CD14-positive monocyte (primary cell): ENCODE results near the gene SLMAP. TPM values are rescaled to one million over a fixed set of nuclear protein-coding genes. Genes with fewer than 3 reads are reported as not detected.

Experiments used
- DNase-seq, 3 donors: peaks; one replicate each; pipeline ENCODE4 v3.0.0-alpha.2; 2011 to 2022
- H2AFZ ChIP-seq: 2 replicates; pipeline ENCODE4 v1.6.0; 2012; ENCODE audit warnings: mild to moderate bottlenecking, low read depth, low read length, inconsistent platforms; ENCODE audit not compliant: insufficient read depth, poor library complexity, severe bottlenecking
- H3K27ac ChIP-seq, 2 donors: 1 replicate in 1 of 2; 2 replicates in 1 of 2; pipeline ENCODE4 v1.5.1; 2012 to 2013; ENCODE audit warnings: low read length in 2 of 2, control low read depth in 1 of 2, inconsistent platforms in 1 of 2, low read depth in 1 of 2, mild to moderate bottlenecking in 1 of 2
- H3K27me3 ChIP-seq, 2 donors: one replicate each; pipeline versions ENCODE4 v1.6.0 to v1.6.1; 2011 to 2013; ENCODE audit warnings: low read length in 2 of 2; ENCODE audit not compliant: control insufficient read depth in 2 of 2, insufficient read depth in 2 of 2
- H3K36me3 ChIP-seq, 2 donors: replicated peaks in 1 of 2; 1 replicate in 1 of 2; 2 replicates in 1 of 2; pipeline versions ENCODE4 v1.5.1 to v1.6.1; 2012 to 2013; ENCODE audit warnings: low read length in 2 of 2, control low read depth in 1 of 2, inconsistent platforms in 1 of 2, mild to moderate bottlenecking in 1 of 2; ENCODE audit not compliant: insufficient read depth in 2 of 2, control insufficient read depth in 1 of 2
- H3K4me1 ChIP-seq, 2 donors: 1 replicate in 1 of 2; 2 replicates in 1 of 2; pipeline versions ENCODE4 v1.5.1 to v1.6.1; 2012 to 2013; ENCODE audit warnings: low read length in 2 of 2, control low read depth in 1 of 2, inconsistent platforms in 1 of 2, mild to moderate bottlenecking in 1 of 2, moderate library complexity in 1 of 2; ENCODE audit not compliant: insufficient read depth in 2 of 2, control insufficient read depth in 1 of 2
- H3K4me2 ChIP-seq: replicated peaks from 2 replicates; pipeline ENCODE3; 2012; ENCODE audit warnings: low read length, moderate library complexity, mild to moderate bottlenecking; ENCODE audit not compliant: poor library complexity, severe bottlenecking; ENCODE audit errors: extremely low read depth
- H3K4me3 ChIP-seq, 3 experiments: fragments of 200-600 bp in 1 of 3; sonication (generic) in 1 of 3; replicated peaks in 1 of 3; 1 replicate in 2 of 3; 2 replicates in 1 of 3; pipeline ENCODE4 v1.5.1; 2011 to 2013; ENCODE audit warnings: low read length in 3 of 3, mild to moderate bottlenecking in 3 of 3, control low read depth in 2 of 3, low read depth in 2 of 3, inconsistent platforms in 1 of 3, moderate library complexity in 1 of 3
- H3K79me2 ChIP-seq: 2 replicates; pipeline ENCODE4 v1.6.0; 2012; ENCODE audit warnings: mild to moderate bottlenecking, control low read depth, inconsistent platforms, low read length, moderate library complexity; ENCODE audit not compliant: insufficient read depth
- H3K9ac ChIP-seq: 2 replicates; pipeline ENCODE4 v1.6.0; 2017; ENCODE audit warnings: low read length, mild to moderate bottlenecking; ENCODE audit not compliant: insufficient read depth, poor library complexity, severe bottlenecking
- H3K9me3 ChIP-seq, 2 donors: replicated peaks in 1 of 2; 1 replicate in 1 of 2; 2 replicates in 1 of 2; pipeline versions ENCODE4 v1.5.1 to v1.6.1; 2012 to 2013; ENCODE audit warnings: low read length in 2 of 2, control low read depth in 1 of 2; ENCODE audit not compliant: control insufficient read depth in 1 of 2, insufficient read depth in 1 of 2
- H4K20me1 ChIP-seq: 2 replicates; pipeline ENCODE4 v1.6.0; 2012; ENCODE audit warnings: mild to moderate bottlenecking, low read length, control low read depth, moderate library complexity; ENCODE audit not compliant: insufficient read depth
- H3K27ac Mint-ChIP-seq, 7 donors: one replicate each; pipeline ENCODE4 v1.8.0; 2020; ENCODE audit warnings: mild to moderate bottlenecking in 7 of 7, mixed read lengths in 7 of 7, moderate library complexity in 6 of 7, inconsistent platforms in 2 of 7
- H3K27me3 Mint-ChIP-seq, 3 donors: one replicate each; pipeline ENCODE4 v1.8.0; 2021 to 2022; ENCODE audit warnings: low read depth in 3 of 3, mild to moderate bottlenecking in 3 of 3, mixed read lengths in 3 of 3, moderate library complexity in 3 of 3, inconsistent platforms in 1 of 3
- H3K36me3 Mint-ChIP-seq, 2 donors: one replicate each; pipeline ENCODE4 v1.8.0; 2020; ENCODE audit warnings: mixed read lengths in 2 of 2, inconsistent platforms in 1 of 2, mild to moderate bottlenecking in 1 of 2
- H3K4me1 Mint-ChIP-seq: one replicate; pipeline ENCODE4 v1.8.0; 2020; ENCODE audit warnings: mild to moderate bottlenecking, mixed read lengths
- H3K4me3 Mint-ChIP-seq, 2 donors: one replicate each; pipeline ENCODE4 v1.8.0; 2020; ENCODE audit warnings: mild to moderate bottlenecking in 2 of 2, mixed read lengths in 2 of 2, moderate library complexity in 1 of 2
- H3K9me3 Mint-ChIP-seq, 7 donors: one replicate each; pipeline ENCODE4 v1.8.0; 2020 to 2022; ENCODE audit warnings: mixed read lengths in 7 of 7, mild to moderate bottlenecking in 6 of 7, moderate library complexity in 6 of 7, inconsistent platforms in 2 of 7
- WGBS: methylation state at CpG from one replicate; pipeline ENCODE4 v1.1.5; 2013; ENCODE audit warnings: missing lambda C conversion rate; ENCODE audit not compliant: insufficient coverage; 5-methylcytosine and 5-hydroxymethylcytosine counted together
- intact Hi-C, 2 donors: fragments of 100-400 bp; cut with micrococcal nuclease; formaldehyde crosslinking; loops; one replicate each; pipeline versions ENCODE4 v1.15.0 to v1.15.1; 2023
- polyA plus RNA-seq, 3 donors: library from polyadenylated mRNA; depleted of rRNA in 1 of 3; unstranded in 2 of 3; stranded (reverse) in 1 of 3; fragments of 300-500 nt in 2 of 3; fragments of >200 nt in 1 of 3; fragmentation: Illumina TruSeq in 2 of 3; gene quantifications; 1 replicate in 2 of 3; 2 replicates in 1 of 3; pipeline ENCODE4 v1.2.3, GENCODE V29; 2012 to 2021
- TF ChIP-seq, protein P1 (sequence below): fragments of 200-600 bp; IDR thresholded peaks from one replicate; pipeline ENCODE4 v1.8.0; 2022; ENCODE audit warnings: antibody characterized with exemption, mild to moderate bottlenecking

SLMAP gene
- polyA plus RNA-seq, 3 donors, result 12.3 to 17.6 (median 16.1) TPM

DNA sequence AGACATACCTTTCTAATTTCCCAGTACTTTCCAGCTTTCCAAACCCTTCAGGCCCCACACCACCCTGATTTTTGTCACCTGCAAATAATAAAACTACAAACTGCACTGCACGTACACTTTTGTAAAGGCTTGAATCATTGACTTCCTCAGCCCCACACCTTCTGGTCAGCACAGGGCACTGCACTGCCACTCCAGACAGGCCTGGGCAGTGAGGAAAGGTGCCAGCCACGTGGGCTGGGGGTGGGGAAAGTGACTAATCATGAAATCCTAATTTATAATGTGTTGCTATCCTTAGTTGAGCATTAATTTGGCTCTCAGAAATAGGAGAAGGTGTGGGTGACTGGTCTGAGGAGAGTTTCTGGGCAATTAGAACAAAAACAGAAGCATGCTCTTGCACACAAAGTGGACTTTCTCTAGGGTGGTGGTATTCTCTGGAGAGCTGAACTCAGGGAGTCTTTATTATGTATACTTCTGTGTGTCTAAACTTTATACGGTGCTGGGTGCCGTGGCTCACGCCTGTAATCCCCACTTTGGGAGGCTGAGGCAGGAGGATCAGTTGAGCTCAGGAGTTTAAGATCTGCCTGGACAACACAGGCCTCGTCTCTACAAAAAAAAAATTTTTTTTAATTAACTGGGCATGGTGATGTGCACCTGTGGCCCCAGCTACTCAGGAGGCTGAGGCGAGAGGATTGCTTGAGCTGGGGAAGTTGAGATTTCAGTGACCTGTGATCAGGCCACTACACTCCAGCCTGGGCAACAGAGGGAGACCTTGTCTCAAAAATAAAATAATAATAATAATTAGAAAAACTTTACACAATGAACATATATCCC is 193.9 kb downstream of the SLMAP start:
- H3K79me2 ChIP-seq, result no peaks in the 10 kb centered on the region
- Mint-ChIP-seq H3K27ac (peak overlapping the region in 5 of 7 donors; percentile 23 to 77 (median 75)), H3K9me3 (no peaks in the 10 kb centered on the region), H3K36me3 (no peaks in the 10 kb centered on the region), H3K4me3 (no peak overlapping the region), H3K27me3 (no peaks in the 10 kb centered on the region), H3K4me1 (peaks cover 43% of the 10 kb centered on the region)
- H4K20me1 ChIP-seq, result no peaks in the 10 kb centered on the region
- peak; percentile 57 to 58 (median 58) for DNase-seq
- no peak overlapping the region for H3K4me3 ChIP-seq
- H3K27me3 ChIP-seq, result no peaks in the 10 kb centered on the region
- no peak overlapping the region for H3K27ac ChIP-seq
- no peak overlapping the region for H3K9ac ChIP-seq
- no peak overlapping the region for H3K4me2 ChIP-seq
- no peak overlapping the region for H2AFZ ChIP-seq
- no peaks in the 10 kb centered on the region for H3K9me3 ChIP-seq
- WGBS, result 72% methylated on average over 5 of the region's 7 CpGs
- TF ChIP-seq, protein P1, sequence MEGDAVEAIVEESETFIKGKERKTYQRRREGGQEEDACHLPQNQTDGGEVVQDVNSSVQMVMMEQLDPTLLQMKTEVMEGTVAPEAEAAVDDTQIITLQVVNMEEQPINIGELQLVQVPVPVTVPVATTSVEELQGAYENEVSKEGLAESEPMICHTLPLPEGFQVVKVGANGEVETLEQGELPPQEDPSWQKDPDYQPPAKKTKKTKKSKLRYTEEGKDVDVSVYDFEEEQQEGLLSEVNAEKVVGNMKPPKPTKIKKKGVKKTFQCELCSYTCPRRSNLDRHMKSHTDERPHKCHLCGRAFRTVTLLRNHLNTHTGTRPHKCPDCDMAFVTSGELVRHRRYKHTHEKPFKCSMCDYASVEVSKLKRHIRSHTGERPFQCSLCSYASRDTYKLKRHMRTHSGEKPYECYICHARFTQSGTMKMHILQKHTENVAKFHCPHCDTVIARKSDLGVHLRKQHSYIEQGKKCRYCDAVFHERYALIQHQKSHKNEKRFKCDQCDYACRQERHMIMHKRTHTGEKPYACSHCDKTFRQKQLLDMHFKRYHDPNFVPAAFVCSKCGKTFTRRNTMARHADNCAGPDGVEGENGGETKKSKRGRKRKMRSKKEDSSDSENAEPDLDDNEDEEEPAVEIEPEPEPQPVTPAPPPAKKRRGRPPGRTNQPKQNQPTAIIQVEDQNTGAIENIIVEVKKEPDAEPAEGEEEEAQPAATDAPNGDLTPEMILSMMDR, result peak; percentile 54
- intact Hi-C loops, result loop anchor here in 1 of 2 donors (5.0 kb wide), 1 partner anchor 37 kb away; no protein-coding TSS in a partner anchor
- no peaks in the 10 kb centered on the region for H3K36me3 ChIP-seq
- peaks cover 23 to 43% of the 10 kb centered on the region in 2 donors for H3K4me1 ChIP-seq

DNA sequence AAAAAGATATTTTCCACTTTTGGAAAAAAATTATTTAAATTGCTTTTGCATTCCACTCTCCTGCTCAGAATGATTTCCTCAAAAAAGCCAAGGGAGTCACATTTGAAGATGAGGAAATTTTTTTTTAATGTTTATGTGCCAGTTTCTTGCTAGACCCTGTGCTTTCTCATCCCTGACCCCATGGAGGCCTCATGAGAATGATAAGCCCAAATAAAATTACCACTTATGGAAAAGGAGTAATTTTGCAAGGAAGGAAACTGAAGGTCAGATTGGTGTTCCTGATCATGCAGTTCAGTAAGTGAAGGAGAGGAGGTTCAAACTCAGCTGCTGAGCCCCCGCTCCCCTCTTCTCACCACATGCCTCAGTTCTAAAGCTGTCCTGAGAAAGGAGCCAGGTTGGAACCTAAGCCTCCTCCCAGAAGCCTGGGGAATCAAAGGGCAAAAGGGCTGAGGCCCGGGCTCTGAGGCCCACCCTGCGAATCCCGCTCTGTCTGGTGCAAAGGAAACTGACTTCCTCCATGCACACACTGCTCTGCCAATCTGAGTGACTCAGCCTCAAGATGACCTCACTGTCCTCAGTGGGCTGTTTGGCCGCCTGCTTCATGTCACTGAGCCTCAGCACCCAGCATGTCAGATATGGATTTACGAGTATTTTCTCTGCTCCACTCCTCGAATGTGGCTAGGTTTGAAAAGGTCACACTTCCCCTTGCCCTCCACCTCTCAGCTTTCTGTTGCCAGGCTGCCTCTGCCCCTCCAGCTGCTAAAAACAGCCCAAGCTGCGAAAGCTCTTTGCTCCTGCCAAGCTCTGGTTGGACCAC is 195.2 kb downstream of the SLMAP start:
- no peaks in the 10 kb centered on the region for H4K20me1 ChIP-seq
- peak overlapping the region; percentile 11 to 77 for H3K27ac ChIP-seq
- DNase-seq, result peak; percentile 79 to 91 (median 89)
- peak overlapping the region in 1 of 3 experiments; percentile 45 for H3K4me3 ChIP-seq
- no peaks in the 10 kb centered on the region for H3K36me3 ChIP-seq
- peak overlapping the region; percentile 47 to 72 for H3K4me3 Mint-ChIP-seq
- peak overlapping the region; percentile 42 for H3K4me2 ChIP-seq
- peaks cover 24 to 48% of the 10 kb centered on the region in 2 donors for H3K4me1 ChIP-seq
- H3K4me1 Mint-ChIP-seq, result peaks cover 46% of the 10 kb centered on the region
- WGBS, result 1% methylated on average over 7 of the region's 8 CpGs
- peak overlapping the region; percentile 82 to 92 (median 83) for H3K27ac Mint-ChIP-seq
- no peaks in the 10 kb centered on the region for H3K79me2 ChIP-seq
- TF ChIP-seq, protein P1, result no peak
- no peaks in the 10 kb centered on the region for H3K27me3 ChIP-seq
- no peaks in the 10 kb centered on the region for H3K9me3 Mint-ChIP-seq
- H3K9me3 ChIP-seq, result no peaks in the 10 kb centered on the region
- H3K9ac ChIP-seq, result peak overlapping the region; percentile 32
- H2AFZ ChIP-seq, result peak overlapping the region; percentile 70
- peaks cover 0 to 4% (median 4%) of the 10 kb centered on the region in 3 donors for H3K27me3 Mint-ChIP-seq
- intact Hi-C loops, result loop anchor here in 1 of 2 donors (5.0 kb wide), 1 partner anchor 36 kb away; no protein-coding TSS in a partner anchor
- H3K36me3 Mint-ChIP-seq, result no peaks in the 10 kb centered on the region
